Left lung (tissue), 10 donors: ENCODE results near the gene CCDC92B. TPM values are rescaled to one million over a fixed set of nuclear protein-coding genes. Genes with fewer than 3 reads are reported as not detected.

Source experiments
- ATAC-seq: fragments of 200-7000 bp; cut with Tn5 transposase; one replicate; pipeline ENCODE4 v1.9.1; 2020; ENCODE audit warnings: moderate library complexity
- DNase-seq, 4 donors: peaks; one replicate each; pipeline ENCODE4 v3.0.0-alpha.2; 2013 to 2020
- H3K27ac ChIP-seq, 2 donors: fragments of 200-600 bp; sonication (generic) in 1 of 2; one replicate each; pipeline versions ENCODE4 v1.5.0 to v1.8.0; 2020 to 2021
- H3K27me3 ChIP-seq, 2 donors: fragments of 200-600 bp; sonication (generic) in 1 of 2; one replicate each; pipeline versions ENCODE4 v1.5.0 to v1.8.0; 2020 to 2021
- H3K36me3 ChIP-seq, 2 donors: fragments of 200-600 bp; sonication (generic) in 1 of 2; one replicate each; pipeline versions ENCODE4 v1.5.0 to v1.8.0; 2020 to 2021
- H3K4me1 ChIP-seq, 2 donors: fragments of 200-600 bp; one replicate each; pipeline ENCODE4 v1.8.0; 2021
- H3K4me3 ChIP-seq, 2 donors: fragments of 200-600 bp; sonication (generic) in 1 of 2; one replicate each; pipeline versions ENCODE4 v1.5.0 to v1.8.0; 2020 to 2021; ENCODE audit warnings: mild to moderate bottlenecking in 1 of 2
- H3K9me3 ChIP-seq, 2 donors: fragments of 200-600 bp; sonication (generic) in 1 of 2; one replicate each; pipeline versions ENCODE4 v1.5.0 to v1.8.0; 2020 to 2021
- CTCF ChIP-seq, 2 donors: fragments of 200-600 bp; sonication (generic) in 1 of 2; IDR thresholded peaks; one replicate each; pipeline versions ENCODE4 v1.5.0 to v1.8.0; 2021; ENCODE audit warnings: antibody characterized with exemption in 2 of 2
- intact Hi-C, 2 donors: fragments of 100-400 bp; cut with DNase I; formaldehyde crosslinking; loops; one replicate each; pipeline versions ENCODE4 v1.11.2 to v1.14.2; 2022
- polyA plus RNA-seq, 6 donors: library from polyadenylated mRNA; unstranded; fragments of 120-200 nt; gene quantifications; one replicate each; pipeline ENCODE4 v1.2.1, GENCODE V29; 2013; ENCODE audit not compliant: insufficient read length in 6 of 6
- total RNA-seq, 2 donors: library from RNA; stranded (reverse); fragmentation: NEBNext Ultra II Directional; extraction: Animal tissue kit (Norgen Biotek cat#: 25700); gene quantifications; one replicate each; pipeline ENCODE4 v1.2.1, GENCODE V29; 2021
- donor health status: DM: no; HTN: yes; CAD: no.
- donor health status: DM: no; HTN: no; CAD: no.

The CCDC92B gene
- total and polyA plus RNA-seq, 8 donors = 0.15 to 0.41 (median 0.25) TPM

GRCh38 chr17:2723505-2723996 is 25.9 kb downstream of the CCDC92B start:
- ATAC-seq (peak; percentile 29), DNase-seq (peak in 1 of 4 donors; percentile 56)
- Histone ChIP-seq H3K9me3 (no peaks in the 10 kb centered on the region), H3K27ac (peak overlapping the region in 1 of 2 donors; percentile 50), H3K36me3 (no peaks in the 10 kb centered on the region), H3K4me3 (peak overlapping the region in 1 of 2 donors; percentile 26), H3K27me3 (peaks cover 12 to 65% of the 10 kb centered on the region in 2 donors), H3K4me1 (peaks cover 0 to 15% of the 10 kb centered on the region in 2 donors)
- intact Hi-C loops = no loop called here
- TF ChIP-seq CTCF (IDR thresholded peaks at IDR 0.05) = no peak

GRCh38 chr17:2722611-2723010 is 26.8 kb downstream of the CCDC92B start:
- Histone ChIP-seq H3K4me1 (peaks cover 0 to 15% of the 10 kb centered on the region in 2 donors), H3K27ac (no peak overlapping the region), H3K9me3 (no peaks in the 10 kb centered on the region), H3K27me3 (peaks cover 12 to 57% of the 10 kb centered on the region in 2 donors), H3K4me3 (no peak overlapping the region), H3K36me3 (no peaks in the 10 kb centered on the region)
- TF ChIP-seq CTCF (IDR thresholded peaks at IDR 0.05) = no peak
- DNase-seq (no peak), ATAC-seq (no peak)
- intact Hi-C loops = no loop called here

GRCh38 chr17:2721603-2722002 is 27.8 kb downstream of the CCDC92B start:
- Histone ChIP-seq H3K27ac (no peak overlapping the region), H3K36me3 (no peaks in the 10 kb centered on the region), H3K4me3 (no peak overlapping the region), H3K4me1 (peaks cover 0 to 15% of the 10 kb centered on the region in 2 donors), H3K9me3 (no peaks in the 10 kb centered on the region), H3K27me3 (peaks cover 12 to 47% of the 10 kb centered on the region in 2 donors)
- DNase-seq = no peak
- intact Hi-C loops = no loop called here
- ATAC-seq = no peak
- TF ChIP-seq CTCF (IDR thresholded peaks at IDR 0.05) = no peak

- no peak for TF ChIP-seq CTCF (IDR thresholded peaks at IDR 0.05)
- intact Hi-C loops = no loop called here
- peaks cover 0 to 13% of the 10 kb centered on the region in 2 donors for H3K4me1 ChIP-seq
- no peaks in the 10 kb centered on the region for H3K9me3 ChIP-seq
- no peaks in the 10 kb centered on the region for H3K36me3 ChIP-seq
- no peak for DNase-seq
- peaks cover 8 to 30% of the 10 kb centered on the region in 2 donors for H3K27me3 ChIP-seq
- no peak overlapping the region for H3K4me3 ChIP-seq
- no peak overlapping the region for H3K27ac ChIP-seq
- ATAC-seq = no peak
Observed at GRCh38 chr17:2719861-2720260, 29.6 kb downstream of the CCDC92B start.

GRCh38 chr17:2718150-2718938 is 31.1 kb downstream of the CCDC92B start:
- peaks cover 0 to 4% of the 10 kb centered on the region in 2 donors for H3K4me1 ChIP-seq
- H3K9me3 ChIP-seq = no peaks in the 10 kb centered on the region
- TF ChIP-seq CTCF (IDR thresholded peaks at IDR 0.05) = no peak
- H3K4me3 ChIP-seq = no peak overlapping the region
- H3K36me3 ChIP-seq = no peaks in the 10 kb centered on the region
- DNase-seq (no peak), ATAC-seq (no peak)
- intact Hi-C loops = no loop called here
- H3K27ac ChIP-seq = no peak overlapping the region
- H3K27me3 ChIP-seq = peaks cover 0 to 16% of the 10 kb centered on the region in 2 donors
